Panc1 (cell line): ENCODE data around the gene SIAE.

Experiments
- CTCF ChIP-seq: fragments of 450-650 bp; IDR thresholded peaks from 2 replicates; pipeline ENCODE4 v1.5.1; 2017; ENCODE audit warnings: mild to moderate bottlenecking
- SIN3A ChIP-seq: IDR thresholded peaks from 2 replicates; pipeline ENCODE4 v1.6.1; 2012; ENCODE audit warnings: low read depth, mild to moderate bottlenecking, low read length, moderate library complexity, borderline replicate concordance; ENCODE audit not compliant: insufficient read depth

GRCh38 chr11:124643042-124643604 lies 30.4 kb downstream of the SIAE start:
- TF ChIP-seq CTCF = no peak
- no peak for TF ChIP-seq SIN3A
